Hepatocyte (in vitro differentiated cells): Measurements from ENCODE around the gene TSTD2.

Source experiments
- CTCF ChIP-seq: fragments of 200-600 bp; sonication (generic); IDR thresholded peaks from 2 replicates; pipeline ENCODE4 v1.5.1; 2016; ENCODE audit warnings: antibody characterized with exemption, mild to moderate bottlenecking; ENCODE audit not compliant: poor library complexity
- EZH2 ChIP-seq: fragments of 200-600 bp; sonication (generic); IDR thresholded peaks from 2 replicates; pipeline ENCODE4 v1.6.1; 2016; ENCODE audit warnings: antibody characterized with exemption, mild to moderate bottlenecking, borderline replicate concordance
- EZH2phosphoT487 ChIP-seq: fragments of 200-600 bp; sonication (generic); IDR thresholded peaks from one replicate; pipeline ENCODE4 v1.6.1; 2018; ENCODE audit warnings: antibody characterized with exemption, mild to moderate bottlenecking, low read depth, moderate library complexity; ENCODE audit not compliant: unreplicated experiment, severe bottlenecking

DNA sequence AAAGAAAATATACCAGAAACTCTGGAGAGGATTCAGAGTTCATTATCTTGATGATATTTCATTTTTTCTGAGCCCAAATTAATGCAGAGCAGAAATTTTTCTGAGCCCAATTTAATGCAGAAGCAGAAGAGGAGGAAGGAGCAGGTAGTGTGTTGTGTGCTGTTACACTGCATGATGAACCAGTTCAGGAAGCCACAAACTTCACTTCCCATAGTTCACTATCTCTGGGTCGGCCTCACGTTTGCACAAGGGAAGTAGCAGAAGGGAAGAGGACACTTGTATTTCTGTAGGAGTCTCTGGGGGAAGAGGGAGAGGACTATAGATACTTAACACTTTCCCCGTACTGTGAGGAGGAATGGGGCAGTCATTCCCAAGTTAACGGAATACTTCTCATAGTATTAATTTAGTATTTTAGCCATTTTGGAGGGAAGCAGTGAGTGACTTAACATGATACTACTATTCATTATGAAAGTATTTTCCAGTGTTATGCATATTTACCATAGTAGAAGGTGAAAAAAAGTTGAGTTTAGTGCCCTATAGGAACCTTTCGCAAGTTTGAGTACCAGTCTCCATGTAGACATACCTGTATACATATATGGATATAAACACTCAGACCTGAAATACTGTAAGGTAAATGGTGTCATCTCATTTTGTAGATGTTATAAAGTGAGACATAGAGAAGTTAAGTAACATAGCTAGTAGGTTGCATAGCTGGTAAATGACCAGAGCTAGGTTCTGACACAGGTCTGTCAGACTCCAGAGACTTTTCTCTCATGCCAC lies 33.9 kb upstream of the TSTD2 start:
- TF ChIP-seq CTCF (no peak), EZH2 (no peak), EZH2phosphoT487 (no peak)
